Naive thymus-derived CD8-positive, alpha-beta T cell (primary cell): Measurements from ENCODE around the gene FBXO42. TPM values are rescaled to one million over a fixed set of nuclear protein-coding genes. Genes with fewer than 3 reads are reported as not detected.
A peak's percentile ranks its signal among the peaks of the same experiment; 100 is the strongest.
"Not testable (repeated sequence)": the region's sequence is repeated elsewhere in the genome, so short reads cannot be mapped to it uniquely, and the experiment has no call there.

Experiments used
- ATAC-seq, 2 donors: fragments of 150-1000 bp; cut with Tn5 transposase in 1 of 2; sonication (Bioruptor Pico), chemical (Tn5 transposase) in 1 of 2; 1 replicate in 1 of 2; 2 replicates in 1 of 2; pipeline ENCODE4 v1.10.0; 2021; ENCODE audit warnings: mild to moderate bottlenecking in 2 of 2, moderate library complexity in 2 of 2
- POLR2A ChIA-PET: fragments of 350-600 bp; sonication (Branson Sonifier 250); formaldehyde crosslinking; loops from one replicate; lab custom pipeline; 2021; ENCODE audit warnings: antibody characterized with exemption; lab: Charles Lee
- DNase-seq, 10 donors: peaks; one replicate each; pipeline versions ENCODE4 v3.0.0 to v3.0.0-alpha.2; 2020 to 2022
- H3K27ac Mint-ChIP-seq, 10 donors: one replicate each; pipeline ENCODE4 v1.8.0; 2020 to 2022; ENCODE audit warnings: mild to moderate bottlenecking in 10 of 10, mixed read lengths in 10 of 10, moderate library complexity in 4 of 10, inconsistent platforms in 1 of 10
- H3K27me3 Mint-ChIP-seq, 5 donors: one replicate each; pipeline ENCODE4 v1.8.0; 2021 to 2022; ENCODE audit warnings: mixed read lengths in 5 of 5
- H3K36me3 Mint-ChIP-seq, 3 donors: one replicate each; pipeline ENCODE4 v1.8.0; 2020 to 2022; ENCODE audit warnings: mixed read lengths in 3 of 3, mild to moderate bottlenecking in 2 of 3, inconsistent platforms in 1 of 3
- H3K4me1 Mint-ChIP-seq, 4 donors: one replicate each; pipeline ENCODE4 v1.8.0; 2021 to 2022; ENCODE audit warnings: mixed read lengths in 4 of 4
- H3K4me3 Mint-ChIP-seq, 10 donors: one replicate each; pipeline ENCODE4 v1.8.0; 2020 to 2022; ENCODE audit warnings: mild to moderate bottlenecking in 10 of 10, mixed read lengths in 10 of 10, moderate library complexity in 6 of 10, inconsistent platforms in 1 of 10
- H3K9me3 Mint-ChIP-seq, 9 donors: one replicate each; pipeline ENCODE4 v1.8.0; 2020 to 2022; ENCODE audit warnings: mixed read lengths in 9 of 9, mild to moderate bottlenecking in 3 of 9, inconsistent platforms in 1 of 9, moderate library complexity in 1 of 9
- polyA plus RNA-seq, 3 donors: library from polyadenylated mRNA; unstranded; fragments of 300-500 nt; fragmentation: Illumina TruSeq; gene quantifications; one replicate each; pipeline ENCODE4 v1.2.3, GENCODE V29; 2021
- total RNA-seq, 8 experiments: library from RNA in 2 of 8; stranded (reverse) in 2 of 8; gene quantifications; one replicate each; pipeline ENCODE4 v1.2.3 and lab custom pipeline; 2021 to 2026

The FBXO42 gene
- total and polyA plus RNA-seq, 5 experiments from 2014 or later: 11.8 to 27.4 (median 21.5) TPM

- H3K9me3 Mint-ChIP-seq, H3K27me3 Mint-ChIP-seq, ATAC-seq, H3K4me3 Mint-ChIP-seq, H3K27ac Mint-ChIP-seq, DNase-seq, POLR2A ChIA-PET: not testable (repeated sequence)
- peaks cover 7 to 44% (median 29%) of the 10 kb centered on the region in 4 donors for H3K4me1 Mint-ChIP-seq
- H3K36me3 Mint-ChIP-seq: peaks cover 0 to 41% (median 0%) of the 10 kb centered on the region in 3 donors
Measured at GRCh38 chr1:16343276-16343675, 9.0 kb downstream of the FBXO42 start.

- no peak overlapping the region for H3K4me3 Mint-ChIP-seq
Measured at GRCh38 chr1:16342331-16343062, 9.8 kb downstream of the FBXO42 start.

GRCh38 chr1:16340673-16341072 is 11.6 kb downstream of the FBXO42 start:
- Mint-ChIP-seq H3K27me3 (no peaks in the 10 kb centered on the region), H3K27ac (no peak overlapping the region), H3K4me3 (no peak overlapping the region), H3K36me3 (peaks cover 0 to 36% (median 0%) of the 10 kb centered on the region in 3 donors), H3K9me3 (no peaks in the 10 kb centered on the region), H3K4me1 (peaks cover 8 to 35% (median 25%) of the 10 kb centered on the region in 4 donors)
- ATAC-seq: no peak
- POLR2A ChIA-PET: no interaction called here
- DNase-seq: no peak

More at GRCh38 chr1:16342331-16343062, 9.8 kb downstream of the FBXO42 start:
- no peaks in the 10 kb centered on the region for H3K27me3 Mint-ChIP-seq
- DNase-seq: no peak
- no peak overlapping the region for H3K27ac Mint-ChIP-seq
- no peak for ATAC-seq
- peaks cover 0 to 41% (median 0%) of the 10 kb centered on the region in 3 donors for H3K36me3 Mint-ChIP-seq
- H3K4me1 Mint-ChIP-seq: peaks cover 7 to 39% (median 26%) of the 10 kb centered on the region in 4 donors
- H3K9me3 Mint-ChIP-seq: no peaks in the 10 kb centered on the region
- POLR2A ChIA-PET: no interaction called here

- Mint-ChIP-seq H3K4me3 (no peak overlapping the region), H3K9me3 (no peaks in the 10 kb centered on the region), H3K27ac (peak overlapping the region in 1 of 10 donors; percentile 80), H3K36me3 (peaks cover 0 to 45% (median 0%) of the 10 kb centered on the region in 3 donors), H3K4me1 (peaks cover 14 to 46% (median 35%) of the 10 kb centered on the region in 4 donors), H3K27me3 (no peaks in the 10 kb centered on the region)
- DNase-seq (no peak), ATAC-seq (no peak)
- POLR2A ChIA-PET: no interaction called here
Measured at GRCh38 chr1:16338961-16339360, 13.3 kb downstream of the FBXO42 start.

- Mint-ChIP-seq H3K27me3 (no peaks in the 10 kb centered on the region), H3K27ac (peak overlapping the region in 2 of 10 donors; percentile 4 to 57), H3K4me3 (no peak overlapping the region), H3K9me3 (no peaks in the 10 kb centered on the region), H3K4me1 (peaks cover 16 to 43% (median 39%) of the 10 kb centered on the region in 4 donors), H3K36me3 (peaks cover 0 to 21% (median 0%) of the 10 kb centered on the region in 3 donors)
- POLR2A ChIA-PET: interaction anchor here (1.1 kb wide), 1 partner anchor 17 kb away, joined by 3 read pairs; the partner anchor contains the start of gene FBXO42
- ATAC-seq (no peak), DNase-seq (no peak)
Measured at GRCh38 chr1:16334655-16335340, 17.5 kb downstream of the FBXO42 start.

GRCh38 chr1:16326833-16327404 is 25.4 kb downstream of the FBXO42 start:
- H3K4me1 Mint-ChIP-seq: peaks cover 9 to 34% (median 27%) of the 10 kb centered on the region in 4 donors
- H3K9me3 Mint-ChIP-seq: no peaks in the 10 kb centered on the region
- POLR2A ChIA-PET: no interaction called here
- DNase-seq (no peak), ATAC-seq (no peak)
- H3K27me3 Mint-ChIP-seq: no peaks in the 10 kb centered on the region
- H3K27ac Mint-ChIP-seq: peak overlapping the region in 2 of 10 donors; percentile 13 to 63
- no peak overlapping the region for H3K4me3 Mint-ChIP-seq
- peaks cover 0 to 32% (median 2%) of the 10 kb centered on the region in 3 donors for H3K36me3 Mint-ChIP-seq

- Mint-ChIP-seq H3K27me3 (no peaks in the 10 kb centered on the region), H3K4me3 (no peak overlapping the region), H3K4me1 (peaks cover 12 to 40% (median 31%) of the 10 kb centered on the region in 4 donors), H3K36me3 (peaks cover 0 to 31% (median 2%) of the 10 kb centered on the region in 3 donors), H3K27ac (peak overlapping the region in 3 of 10 donors; percentile 17 to 59 (median 59)), H3K9me3 (no peaks in the 10 kb centered on the region)
- POLR2A ChIA-PET: interaction anchor here (0.6 kb wide), 1 partner anchor 86 kb away, joined by 7 read pairs; no protein-coding TSS in a partner anchor
- ATAC-seq: no peak
- DNase-seq: no peak
Measured at GRCh38 chr1:16324456-16324890, 27.8 kb downstream of the FBXO42 start.

- peaks cover 16 to 42% (median 29%) of the 10 kb centered on the region in 4 donors for H3K4me1 Mint-ChIP-seq
- POLR2A ChIA-PET: no interaction called here
- no peaks in the 10 kb centered on the region for H3K9me3 Mint-ChIP-seq
- DNase-seq: no peak
- peaks cover 0 to 31% (median 2%) of the 10 kb centered on the region in 3 donors for H3K36me3 Mint-ChIP-seq
- H3K27me3 Mint-ChIP-seq: no peaks in the 10 kb centered on the region
- H3K4me3 Mint-ChIP-seq: no peak overlapping the region
- peak overlapping the region in 4 of 10 donors; percentile 4 to 79 (median 53) for H3K27ac Mint-ChIP-seq
- no peak for ATAC-seq
Measured at GRCh38 chr1:16321176-16321867, 31.0 kb downstream of the FBXO42 start.

- Mint-ChIP-seq H3K27ac (peak overlapping the region in 4 of 10 donors; percentile 33 to 64 (median 42)), H3K4me1 (peaks cover 14 to 41% (median 26%) of the 10 kb centered on the region in 4 donors), H3K36me3 (peaks cover 0 to 40% (median 3%) of the 10 kb centered on the region in 3 donors), H3K9me3 (no peaks in the 10 kb centered on the region), H3K4me3 (no peak overlapping the region), H3K27me3 (no peaks in the 10 kb centered on the region)
- POLR2A ChIA-PET: no interaction called here
- DNase-seq (no peak), ATAC-seq (no peak)
Measured at GRCh38 chr1:16318555-16318954, 33.7 kb downstream of the FBXO42 start.

GRCh38 chr1:16315437-16315836 is 36.8 kb downstream of the FBXO42 start:
- ATAC-seq (no peak), DNase-seq (no peak)
- Mint-ChIP-seq H3K27ac (peak overlapping the region in 3 of 10 donors; percentile 18 to 41 (median 31)), H3K27me3 (no peaks in the 10 kb centered on the region), H3K4me3 (no peak overlapping the region), H3K36me3 (peaks cover 0 to 66% (median 9%) of the 10 kb centered on the region in 3 donors), H3K9me3 (no peaks in the 10 kb centered on the region), H3K4me1 (peaks cover 10 to 26% (median 16%) of the 10 kb centered on the region in 4 donors)
- POLR2A ChIA-PET: no interaction called here

- Mint-ChIP-seq H3K36me3 (peaks cover 0 to 86% (median 22%) of the 10 kb centered on the region in 3 donors), H3K4me3 (no peak overlapping the region), H3K9me3 (no peaks in the 10 kb centered on the region), H3K27me3 (no peaks in the 10 kb centered on the region), H3K4me1 (peaks cover 0 to 5% (median 1%) of the 10 kb centered on the region in 4 donors), H3K27ac (no peak overlapping the region)
- no peak for DNase-seq
- POLR2A ChIA-PET: interaction anchor here (0.6 kb wide), 1 partner anchor 48 kb away, joined by 3 read pairs; no protein-coding TSS in a partner anchor
- no peak for ATAC-seq
Measured at GRCh38 chr1:16307222-16307621, 45.1 kb downstream of the FBXO42 start.
